NCI-H82 (cell line): Measurements from ENCODE around the gene C2orf49.
A peak's percentile ranks its signal among the peaks of the same experiment; 100 is the strongest.

Experiments used
- DNase-seq: peaks from one replicate; lab custom pipeline; 2025; lab: John Stamatoyannopoulos, UW

Gene C2orf49

GRCh38 chr2:105337122-105338019, at the start of gene C2orf49:
Gene C2orf49, plus strand, starts transcription at chr2:105337540. Its CDS starts 48 bp downstream, at chr2:105337588.
- peak; percentile 95 for DNase-seq

DNA sequence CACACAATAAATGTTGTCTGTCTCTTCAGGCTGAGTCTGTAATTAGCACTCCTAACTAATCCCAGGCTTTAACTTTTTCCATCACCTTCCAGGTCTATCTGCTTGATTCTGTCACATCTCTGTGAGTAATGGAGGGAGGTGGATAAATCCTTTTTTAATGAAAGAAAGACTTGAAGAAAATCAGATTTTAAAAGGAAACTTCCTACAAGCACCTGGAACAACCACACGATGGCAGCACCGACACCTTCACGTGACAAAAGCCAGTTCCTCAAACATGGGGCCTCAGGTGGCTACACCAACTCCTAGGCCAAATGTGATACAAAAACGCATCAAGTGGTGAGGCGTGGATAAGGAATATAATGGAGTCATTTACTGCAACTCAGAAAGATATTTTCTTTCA, 49.6 kb upstream of the C2orf49 start:
- DNase-seq = peak; percentile 52

GRCh38 chr2:105288133-105288532, 49.2 kb upstream of the C2orf49 start:
- no peak for DNase-seq

- DNase-seq = peak; percentile 20
Measured at GRCh38 chr2:105290981-105291660, 46.2 kb upstream of the C2orf49 start.

- no peak for DNase-seq
Measured at GRCh38 chr2:105291981-105292380, 45.4 kb upstream of the C2orf49 start.

DNA sequence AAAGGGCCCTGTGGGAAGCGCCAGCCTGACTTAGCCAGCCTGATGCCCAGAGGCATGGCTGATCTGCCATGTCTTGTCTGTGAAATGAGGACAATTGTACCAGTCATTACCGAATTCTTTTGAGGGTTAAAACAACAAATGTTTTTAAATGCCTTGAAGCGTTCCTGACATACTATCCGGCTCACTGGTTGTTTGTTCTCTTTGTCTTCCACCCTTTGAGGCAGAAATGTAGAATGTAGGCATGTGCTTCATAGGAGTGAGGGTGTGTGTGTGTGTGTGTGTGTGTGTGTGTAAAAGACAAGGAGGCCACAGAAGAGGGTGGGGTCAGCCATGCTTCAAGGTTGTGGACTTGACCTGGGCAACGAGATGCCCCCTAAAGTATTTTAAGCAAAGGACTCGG, 43.3 kb upstream of the C2orf49 start:
- DNase-seq = no peak

DNA sequence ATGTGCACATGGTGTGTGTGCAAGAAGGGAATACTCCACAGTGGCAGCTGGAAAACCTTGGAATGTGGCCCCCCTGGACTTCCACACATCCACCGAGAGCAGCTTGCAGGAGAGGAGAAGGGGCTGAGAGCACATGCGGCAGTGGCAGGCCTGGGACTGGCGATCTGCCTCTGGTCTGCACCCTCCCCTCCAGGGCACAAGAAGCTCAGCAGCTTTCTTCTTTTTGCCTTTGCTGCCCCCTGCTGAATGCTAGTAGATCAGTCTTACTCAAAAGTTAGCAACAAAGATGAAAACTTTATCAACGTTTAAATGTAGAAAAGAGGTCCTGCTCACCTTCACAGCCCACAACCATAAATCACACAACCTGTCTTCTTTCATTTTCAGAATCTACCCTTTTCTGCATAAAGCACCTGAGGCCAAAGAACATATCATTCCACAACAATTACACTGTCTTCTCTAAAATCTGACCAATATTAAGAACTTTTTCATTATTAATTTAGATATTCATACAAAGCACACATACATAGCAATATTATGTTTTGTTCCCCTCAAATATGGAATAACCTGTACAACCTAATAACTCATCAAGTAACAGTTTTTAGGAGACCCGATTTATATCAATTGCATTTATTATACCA, 42.4 kb upstream of the C2orf49 start:
- DNase-seq = peak; percentile 64

- no peak for DNase-seq
Measured at GRCh38 chr2:105296017-105296611, 41.2 kb upstream of the C2orf49 start.

GRCh38 chr2:105297216-105297615, 40.1 kb upstream of the C2orf49 start:
- DNase-seq = no peak

DNA sequence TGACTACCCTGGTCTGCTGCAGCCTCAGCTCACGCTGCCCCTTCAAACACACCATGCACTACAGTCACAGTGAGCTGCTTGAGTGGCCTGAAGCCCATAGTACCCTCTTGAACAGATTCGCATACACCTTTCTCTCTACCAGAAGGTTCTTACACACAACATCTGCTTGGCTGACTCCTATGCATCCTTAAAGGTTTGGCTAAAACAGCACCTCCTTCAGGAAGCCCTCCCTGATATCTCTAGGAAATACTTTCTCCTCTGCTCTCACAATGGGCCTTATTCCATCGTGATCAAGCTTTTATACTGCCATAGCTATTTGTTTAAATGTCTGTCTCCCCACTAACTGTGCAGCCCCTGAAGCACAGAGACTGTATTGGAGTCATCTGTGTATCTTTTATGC, 39.3 kb upstream of the C2orf49 start:
- no peak for DNase-seq

DNA sequence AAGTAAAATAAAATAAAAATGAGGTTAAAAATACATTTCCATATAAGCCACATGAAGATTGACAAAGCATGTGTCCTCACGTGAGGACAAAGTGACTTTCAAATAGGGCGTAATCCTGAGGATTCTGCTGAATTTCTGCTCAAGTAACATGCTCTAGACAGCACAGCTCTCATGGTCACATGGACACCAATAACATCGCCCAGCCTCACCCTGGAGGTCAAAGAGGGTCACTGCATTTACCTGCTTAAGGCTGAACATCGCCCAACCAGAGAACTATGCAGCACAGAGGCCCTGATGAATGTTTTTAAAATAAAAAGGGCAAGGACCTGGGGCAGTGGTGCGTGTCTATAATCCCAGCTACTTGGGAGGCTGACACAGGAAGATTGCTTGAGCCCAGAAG, 38.0 kb upstream of the C2orf49 start:
- DNase-seq = peak; percentile 10

DNA sequence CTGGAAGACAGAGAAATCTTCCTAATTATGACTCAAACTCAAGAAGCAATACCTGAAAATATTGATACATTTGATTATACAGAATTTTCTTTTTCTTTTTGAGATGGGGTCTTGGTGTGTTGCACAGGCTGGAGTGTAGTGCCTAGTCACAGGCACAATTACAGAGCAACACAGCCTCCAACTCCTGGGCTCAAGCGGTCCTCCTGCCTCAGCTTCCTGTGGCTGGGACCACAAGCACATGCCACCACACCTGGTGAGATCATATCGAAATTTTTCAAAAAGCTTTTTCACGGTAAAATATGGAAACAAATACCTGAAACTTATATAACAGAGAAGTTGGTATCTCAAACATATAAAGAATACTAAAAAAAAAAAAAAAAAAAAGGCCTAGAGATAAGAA, 35.7 kb upstream of the C2orf49 start:
- DNase-seq = no peak

DNA sequence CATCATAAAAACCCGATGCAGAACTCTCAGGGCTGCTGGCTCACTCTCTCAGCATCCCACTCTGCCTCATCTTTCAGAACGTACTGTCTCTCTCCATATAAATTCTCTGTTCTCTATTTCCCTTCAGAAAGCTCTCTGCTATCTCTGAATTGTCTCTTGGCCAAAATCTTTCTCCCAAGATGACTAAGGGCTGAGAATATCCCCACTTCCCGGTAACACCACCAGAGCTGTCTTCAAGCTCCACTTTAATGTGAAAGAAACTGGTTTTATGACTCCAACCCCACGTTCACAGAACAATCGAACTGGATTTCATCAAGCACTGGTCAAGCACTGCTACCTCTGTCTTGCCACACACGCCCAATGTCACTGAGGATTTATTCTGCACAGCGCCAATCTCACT, 30.2 kb upstream of the C2orf49 start:
- no peak for DNase-seq

- no peak for DNase-seq
Measured at GRCh38 chr2:105307550-105307949, 29.8 kb upstream of the C2orf49 start.

DNA sequence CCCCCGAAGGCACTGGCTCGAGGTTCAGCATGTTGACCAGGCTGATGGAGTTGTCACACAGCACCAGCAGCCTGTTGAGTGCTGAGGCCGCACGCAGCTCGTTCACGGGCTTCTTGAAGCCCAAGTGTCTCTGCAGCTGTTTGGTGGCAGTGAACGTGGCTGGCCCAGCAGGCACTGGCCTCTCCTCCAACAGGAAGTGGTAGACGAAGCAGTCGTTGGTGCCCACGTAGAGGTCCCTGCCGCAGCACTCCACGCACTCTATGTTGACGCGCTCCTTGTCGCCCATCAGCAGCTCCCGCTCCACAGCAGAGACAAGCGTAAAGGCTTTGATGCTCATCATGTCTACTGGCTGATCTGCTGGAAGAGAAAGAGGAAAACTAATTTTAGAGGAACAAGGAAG, 29.4 kb upstream of the C2orf49 start:
- no peak for DNase-seq

GRCh38 chr2:105308382-105309146, 28.8 kb upstream of the C2orf49 start:
- DNase-seq = no peak

GRCh38 chr2:105309147-105309545, 28.2 kb upstream of the C2orf49 start:
- DNase-seq = no peak

DNA sequence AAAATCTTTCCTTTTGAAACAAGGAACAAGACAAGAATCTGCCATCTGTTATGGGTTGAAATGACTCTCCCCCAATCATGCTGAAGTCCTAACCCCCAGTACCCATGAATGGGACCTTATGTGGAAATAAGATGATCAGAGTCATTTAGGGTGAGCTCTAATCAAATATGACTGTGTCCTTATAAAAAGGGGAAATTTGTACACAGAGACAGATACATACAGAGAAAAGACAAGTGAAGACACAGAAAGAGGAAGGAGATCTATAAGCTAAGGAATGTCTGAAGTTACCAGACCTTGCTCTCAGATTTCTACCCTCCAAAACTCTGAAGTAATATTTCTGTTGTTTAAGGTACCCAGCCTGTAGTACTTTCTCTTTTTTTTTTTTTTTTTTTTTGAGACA, 23.5 kb upstream of the C2orf49 start:
- DNase-seq = no peak

DNA sequence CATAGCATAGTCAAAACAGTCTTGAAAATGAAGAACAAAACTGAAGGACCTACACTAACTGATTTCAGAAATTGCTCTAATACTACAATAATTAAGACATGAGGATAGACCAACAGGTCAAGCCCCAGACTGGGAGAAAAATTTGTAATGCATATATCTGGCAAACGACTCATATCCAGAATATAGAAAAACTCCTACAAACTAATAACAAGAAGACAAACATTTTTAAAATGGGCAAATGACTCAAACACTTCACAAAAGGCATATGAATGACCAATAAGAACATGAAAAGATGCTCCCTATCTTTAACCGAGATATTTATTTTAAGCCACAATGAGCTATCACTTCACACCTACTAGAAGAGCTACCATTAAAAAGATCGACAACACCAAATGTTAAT, 22.0 kb upstream of the C2orf49 start:
- DNase-seq = no peak

DNA sequence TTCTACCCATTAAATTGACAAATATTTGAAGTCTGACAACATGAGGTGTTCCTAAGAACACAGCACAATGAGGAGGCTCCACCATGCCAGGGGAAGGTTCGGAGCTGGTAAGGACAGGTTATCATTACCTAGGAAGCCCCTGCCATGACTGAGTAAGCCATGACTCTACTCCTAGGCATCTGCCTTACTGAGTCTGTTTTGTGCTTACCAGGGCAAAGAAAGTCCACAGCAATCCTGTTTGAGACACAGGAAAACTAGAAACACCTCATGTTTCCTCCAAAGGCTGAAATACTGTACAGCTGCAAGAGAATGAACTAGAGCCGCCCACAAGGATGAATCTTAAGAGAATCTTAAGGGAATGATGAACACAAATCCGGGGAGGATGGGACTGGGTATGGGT, 19.4 kb upstream of the C2orf49 start:
- no peak for DNase-seq

- DNase-seq = peak; percentile 87
Measured at GRCh38 chr2:105320651-105321215, 16.6 kb upstream of the C2orf49 start.
